ENCODE data around the gene SLC44A4. TPM values are rescaled to one million over a fixed set of nuclear protein-coding genes. Genes with fewer than 3 reads are reported as not detected.
A peak's percentile ranks its signal among the peaks of the same experiment; 100 is the strongest.

The SLC44A4 gene
- total and polyA plus RNA-seq, 2 of the 8 experiments (the other 6 are each of a cell fraction or from before 2014, with no cell fraction given) = 4.8 to 7.0 TPM

DNA sequence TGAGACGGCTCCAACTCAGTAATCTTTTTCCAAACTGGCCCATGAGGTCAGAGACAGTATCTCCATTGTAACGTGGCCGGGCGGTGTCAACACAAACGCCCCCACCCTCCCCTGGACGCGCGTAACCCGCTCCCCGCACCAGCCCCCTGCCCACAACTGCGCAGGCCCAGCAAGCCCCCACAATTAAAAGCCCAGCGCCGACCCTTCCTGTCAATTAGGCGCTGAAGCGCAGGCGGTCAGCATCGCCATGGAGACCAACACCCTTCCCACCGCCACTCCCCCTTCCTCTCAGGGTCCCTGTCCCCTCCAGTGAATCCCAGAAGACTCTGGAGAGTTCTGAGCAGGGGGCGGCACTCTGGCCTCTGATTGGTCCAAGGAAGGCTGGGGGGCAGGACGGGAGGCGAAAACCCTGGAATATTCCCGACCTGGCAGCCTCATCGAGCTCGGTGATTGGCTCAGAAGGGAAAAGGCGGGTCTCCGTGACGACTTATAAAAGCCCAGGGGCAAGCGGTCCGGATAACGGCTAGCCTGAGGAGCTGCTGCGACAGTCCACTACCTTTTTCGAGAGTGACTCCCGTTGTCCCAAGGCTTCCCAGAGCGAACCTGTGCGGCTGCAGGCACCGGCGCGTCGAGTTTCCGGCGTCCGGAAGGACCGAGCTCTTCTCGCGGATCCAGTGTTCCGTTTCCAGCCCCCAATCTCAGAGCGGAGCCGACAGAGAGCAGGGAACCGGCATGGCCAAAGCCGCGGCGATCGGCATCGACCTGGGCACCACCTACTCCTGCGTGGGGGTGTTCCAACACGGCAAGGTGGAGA is 63.6 kb downstream of the SLC44A4 start, which contains the start of the genes HSPA1A and HSPA1L (continued):
- TF ChIP-seq SP1 (IDR thresholded peaks at IDR 0.05; ENCODE audit: low read depth, low read length) = peak; percentile 68; the same call in 1 of the 2 replicates
- no peak for TF ChIP-seq TCF12 (IDR thresholded peaks at IDR 0.05; ENCODE audit: low read depth, low read length)
- TF ChIP-seq TAF1 (IDR thresholded peaks at IDR 0.05; ENCODE audit: low read depth, low read length) = peak; percentile 86
- no peak for TF ChIP-seq CHD2 (IDR thresholded peaks at IDR 0.05; ENCODE audit: low read length)
- TF ChIP-seq SP2 (IDR thresholded peaks at IDR 0.05; ENCODE audit: low read length) = no peak
- peak; percentile 47; the same call in 1 of the 2 replicates for TF ChIP-seq SP4 (IDR thresholded peaks at IDR 0.05; ENCODE audit: low read length)
- TF ChIP-seq TAF7 (optimal IDR thresholded peaks at IDR 0.05; ENCODE audit: borderline replicate concordance, low read depth, low read length) = peak; percentile 55
- TF ChIP-seq BACH1 (IDR thresholded peaks at IDR 0.05; ENCODE audit: low read length) = no peak
- TF ChIP-seq TBP (IDR thresholded peaks at IDR 0.05; ENCODE audit: low read depth, low read length) = peak; percentile 96
- peak; percentile 98 for TF ChIP-seq POLR2AphosphoS5 (IDR thresholded peaks at IDR 0.05; ENCODE audit: low read depth, low read length)
- TF ChIP-seq PHF8 (conservative IDR thresholded peaks at IDR 0.05; ENCODE audit: low read depth, low read length) = peak; percentile 70

Measured in H1 (cell line).